Stimulated activated CD4-positive, alpha-beta T cell treated with anti-CD3 and anti-CD28 coated beads, Interleukin-12 subunit alpha, Interleukin-12 subunit beta, amount 100 ng/mL, for 4 hours (primary cell): Measurements from ENCODE around the gene CRMP1.
"Not testable (repeated sequence)": the region's sequence is repeated elsewhere in the genome, so short reads cannot be mapped to it uniquely, and the experiment has no call there.

ENCODE experiments used
- DNase-seq: peaks from one replicate; pipeline ENCODE4 v3.0.0-alpha.2; 2020

CRMP1 gene

DNA sequence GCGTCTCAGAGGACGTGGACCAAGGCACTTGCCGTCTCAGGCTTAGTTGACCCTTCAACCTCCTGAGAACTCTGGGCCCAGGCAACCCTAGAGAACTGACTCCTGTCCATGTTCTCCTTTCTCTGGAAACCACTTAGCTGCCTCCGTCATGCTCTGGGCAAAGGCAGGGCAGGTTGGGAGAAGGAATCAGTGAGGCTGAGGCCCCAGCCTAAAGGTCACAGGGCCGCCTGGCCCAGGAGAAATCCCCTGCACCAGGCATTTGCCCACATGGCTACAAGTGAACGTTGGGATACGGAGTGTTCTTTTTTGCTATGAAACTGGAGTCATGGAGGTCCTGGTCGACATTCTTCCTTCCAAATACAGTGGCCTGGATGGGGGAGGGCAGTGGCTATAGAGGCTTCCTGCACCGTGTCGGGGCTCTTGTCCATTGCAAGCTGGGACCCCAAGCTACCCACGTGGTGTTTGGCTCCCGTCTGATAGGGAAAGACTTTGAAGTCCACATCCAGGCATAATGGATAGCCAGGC lies 76.0 kb downstream of the CRMP1 start:
- no peak for DNase-seq

DNA sequence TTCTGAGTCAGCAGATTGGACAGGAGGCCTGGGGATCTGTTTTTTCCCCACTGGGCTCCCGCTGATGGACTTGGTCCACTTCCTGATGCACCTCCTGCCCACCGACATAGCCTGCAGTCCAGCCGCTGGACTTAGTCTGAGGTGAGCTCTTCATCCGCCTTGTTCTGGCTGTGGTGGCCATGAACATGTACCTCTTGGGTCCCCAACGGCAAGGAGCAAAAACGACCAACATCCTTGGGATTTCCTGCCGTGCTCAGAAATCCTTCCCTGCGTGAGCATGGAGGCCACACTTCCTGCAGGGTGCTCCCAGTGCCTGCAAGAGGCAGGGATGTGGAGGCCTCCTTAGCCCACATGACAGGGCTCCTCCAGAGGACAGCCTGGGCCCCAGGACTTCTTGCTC lies 76.8 kb downstream of the CRMP1 start:
- no peak for DNase-seq

- DNase-seq: no peak
Measured at GRCh38 chr4:5815641-5816040, 77.2 kb downstream of the CRMP1 start.

- DNase-seq: no peak
Measured at GRCh38 chr4:5814421-5814820, 78.5 kb downstream of the CRMP1 start.

- no peak for DNase-seq
Measured at GRCh38 chr4:5813882-5814255, 79.0 kb downstream of the CRMP1 start.

- no peak for DNase-seq
Measured at GRCh38 chr4:5812506-5813229, 80.2 kb downstream of the CRMP1 start.

GRCh38 chr4:5812057-5812456 lies 80.8 kb downstream of the CRMP1 start:
- not testable (repeated sequence) for DNase-seq

DNA sequence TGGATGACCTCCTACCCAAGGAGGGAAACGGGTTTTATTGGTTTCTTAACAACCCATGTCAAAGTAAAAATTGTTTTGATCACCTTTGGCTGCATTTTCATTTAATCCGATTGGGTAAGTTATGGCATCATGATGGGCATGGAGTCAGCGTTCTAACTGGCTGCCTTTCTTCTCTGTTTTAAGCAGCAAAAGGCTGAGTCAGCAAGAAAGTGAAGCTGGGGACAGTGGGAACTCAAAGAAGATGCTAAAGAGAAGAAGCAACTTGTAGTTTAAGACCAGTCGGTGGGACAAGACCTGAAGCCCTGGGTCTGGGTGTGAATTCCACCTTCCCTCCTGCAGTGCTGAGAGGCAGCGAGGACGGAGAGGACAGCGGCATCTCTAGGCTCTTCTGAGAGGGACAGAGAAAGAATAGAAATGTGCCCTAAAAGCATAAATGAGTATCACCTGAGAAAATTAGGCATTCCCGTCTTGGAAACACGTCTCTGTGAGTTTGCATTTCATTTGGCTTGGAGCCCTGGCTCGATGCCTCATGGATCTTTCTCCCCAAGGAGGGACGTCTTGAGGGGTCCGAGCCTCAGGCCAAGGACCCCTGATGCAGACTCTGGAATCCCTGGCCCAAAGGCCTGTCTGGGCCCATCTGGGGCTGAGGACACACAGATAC lies 82.0 kb downstream of the CRMP1 start:
- DNase-seq: no peak

GRCh38 chr4:5810151-5810550 lies 82.7 kb downstream of the CRMP1 start:
- no peak for DNase-seq

DNA sequence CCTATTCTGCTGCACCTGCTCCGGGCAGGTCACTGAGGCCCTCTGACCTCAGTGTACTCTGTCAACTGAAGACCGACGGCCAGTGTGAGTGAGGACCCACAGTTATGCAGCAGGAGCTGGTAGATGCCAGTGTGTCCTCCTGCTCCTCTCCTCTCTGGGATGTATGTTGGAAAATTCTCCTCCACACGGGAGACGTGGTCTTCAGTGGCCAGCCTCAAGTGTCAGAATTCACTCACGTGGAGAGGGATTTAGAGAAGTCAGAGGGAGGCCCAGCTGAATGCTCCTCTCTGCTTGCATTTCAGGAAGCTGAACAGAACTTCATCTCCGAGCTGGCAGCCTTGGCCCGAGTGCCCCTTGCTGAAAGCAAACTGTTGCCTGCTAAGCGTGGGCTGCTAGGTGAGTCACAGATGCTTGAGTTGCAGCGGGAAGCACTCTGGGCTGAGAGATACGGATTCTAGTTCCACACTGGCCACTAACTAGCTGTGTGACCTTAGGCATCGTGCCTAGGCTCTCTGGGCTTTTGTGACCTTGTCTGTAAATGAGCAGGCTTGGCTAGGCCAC lies 83.6 kb downstream of the CRMP1 start:
- DNase-seq: no peak

- DNase-seq: no peak
Measured at GRCh38 chr4:5808081-5808741, 84.7 kb downstream of the CRMP1 start.

- DNase-seq: no peak
Measured at GRCh38 chr4:5805270-5805669, 87.6 kb downstream of the CRMP1 start.

- no peak for DNase-seq
Measured at GRCh38 chr4:5804656-5805055, 88.2 kb downstream of the CRMP1 start.

DNA sequence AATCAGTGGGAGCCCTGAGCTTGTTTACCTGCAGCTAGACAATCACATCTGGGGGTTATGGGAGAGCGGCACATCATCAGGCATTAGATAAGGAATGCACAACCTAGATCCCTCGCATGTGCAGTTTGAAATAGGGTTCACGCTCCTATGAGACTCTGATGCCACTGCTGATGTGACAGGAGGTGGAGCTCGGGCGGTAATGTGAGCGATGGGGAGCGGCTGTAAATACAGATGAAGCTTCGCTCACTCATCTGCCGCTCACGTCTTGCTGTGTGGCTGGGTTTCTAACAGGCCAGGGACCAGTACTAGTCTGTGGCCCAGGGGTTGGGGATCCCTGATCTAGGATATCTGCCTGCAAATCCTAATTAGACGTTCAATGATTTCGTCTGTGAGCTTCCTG lies 90.3 kb downstream of the CRMP1 start:
- no peak for DNase-seq

DNA sequence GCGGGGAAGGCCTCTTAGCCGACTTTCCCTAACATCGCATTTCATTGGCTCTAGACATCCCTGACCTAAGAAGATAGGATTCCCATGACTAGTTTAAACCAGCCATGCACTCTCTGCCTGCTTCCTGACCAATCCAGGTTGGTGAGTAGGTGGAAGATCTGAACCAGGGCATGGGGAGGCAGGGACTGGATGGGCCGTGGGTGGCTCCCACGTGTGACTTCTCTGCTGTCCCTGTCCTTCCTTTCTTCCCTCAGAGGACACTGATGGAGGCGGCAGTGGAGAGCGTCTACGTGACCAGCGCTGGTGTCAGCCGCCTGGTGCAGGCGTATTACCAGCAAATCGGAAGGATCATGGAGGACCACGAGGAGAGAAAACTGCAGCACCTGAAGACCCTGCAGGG lies 91.2 kb downstream of the CRMP1 start:
- no peak for DNase-seq

GRCh38 chr4:5800496-5800895 lies 92.4 kb downstream of the CRMP1 start:
- no peak for DNase-seq

DNA sequence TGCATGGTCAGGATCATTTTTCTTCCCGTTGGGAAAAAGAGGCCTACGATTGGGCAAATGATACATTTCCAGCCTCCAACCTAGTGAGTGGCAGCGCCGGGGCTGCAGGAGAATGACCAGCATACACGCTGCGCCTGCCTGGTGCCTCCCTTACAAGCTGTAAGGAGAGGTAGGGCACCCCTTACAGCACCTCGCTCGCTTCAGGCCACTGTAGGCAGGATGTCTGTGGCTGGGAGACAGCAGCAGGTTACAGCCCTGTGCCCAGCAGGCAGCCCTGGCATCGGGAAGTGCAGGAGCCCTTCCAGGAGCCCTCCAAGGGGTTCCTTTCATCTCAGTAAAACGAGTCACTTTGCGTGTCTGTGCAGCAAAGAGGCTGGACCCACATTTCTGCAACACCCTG lies 93.5 kb downstream of the CRMP1 start:
- no peak for DNase-seq

DNA sequence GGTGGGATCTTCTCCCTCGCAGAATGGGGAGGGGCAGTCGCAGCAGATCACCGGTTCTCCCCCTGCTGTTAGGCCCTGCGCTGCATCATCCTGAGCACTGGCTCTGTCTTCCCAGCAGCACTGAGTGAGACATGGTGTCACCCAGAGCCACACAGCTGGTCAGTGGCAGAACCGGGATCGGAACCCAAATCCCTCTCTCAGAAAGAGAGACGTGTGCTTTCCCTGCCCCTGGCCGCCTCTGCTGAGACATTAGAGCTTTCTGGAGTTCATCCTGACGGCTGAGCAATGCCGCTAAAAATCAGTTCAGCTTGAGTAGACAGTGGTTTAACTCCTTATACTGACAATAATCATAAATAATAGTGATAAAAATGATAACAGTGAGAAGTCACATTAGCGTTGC lies 93.9 kb downstream of the CRMP1 start:
- DNase-seq: no peak

DNA sequence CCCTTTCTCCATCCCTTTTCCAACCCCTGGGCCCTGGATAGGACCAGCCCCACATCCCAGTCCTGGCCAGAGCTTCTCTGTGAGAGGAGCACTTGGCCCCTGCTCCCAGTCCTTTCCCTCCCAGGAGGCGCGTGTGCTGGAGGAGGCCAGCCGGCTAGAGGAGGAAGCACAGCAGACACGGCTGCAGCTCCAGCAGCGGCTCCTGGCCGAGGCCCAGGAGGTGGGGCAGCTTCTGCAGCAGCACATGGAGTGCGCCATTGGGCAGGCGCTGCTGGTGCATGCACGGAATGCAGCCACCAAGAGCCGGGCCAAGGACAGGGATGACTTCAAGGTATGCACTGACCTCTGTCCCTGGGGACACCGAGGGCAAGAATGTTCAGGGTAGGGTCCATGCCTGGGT lies 94.4 kb downstream of the CRMP1 start:
- no peak for DNase-seq

DNA sequence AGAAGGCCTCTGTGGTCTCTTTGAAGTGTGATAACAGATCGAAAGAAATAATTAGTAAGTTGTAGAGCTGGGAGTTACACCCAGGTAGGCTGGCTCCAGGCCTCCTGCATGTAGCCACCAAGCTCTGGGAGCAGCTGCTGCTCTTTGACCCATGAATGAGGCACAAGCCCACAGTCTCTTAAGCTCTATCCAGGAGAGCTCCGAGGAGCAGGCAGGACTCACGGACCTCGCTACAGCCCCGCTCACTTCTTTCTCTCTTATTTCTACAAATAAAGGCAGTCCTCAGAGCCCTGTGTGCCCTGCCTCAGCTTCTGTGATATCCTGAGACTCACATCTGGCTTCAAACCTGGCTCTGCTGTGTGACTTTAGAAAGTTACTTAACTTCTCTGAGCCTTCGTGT lies 95.0 kb downstream of the CRMP1 start:
- no peak for DNase-seq

- DNase-seq: no peak
Measured at GRCh38 chr4:5796976-5797375, 95.9 kb downstream of the CRMP1 start.

DNA sequence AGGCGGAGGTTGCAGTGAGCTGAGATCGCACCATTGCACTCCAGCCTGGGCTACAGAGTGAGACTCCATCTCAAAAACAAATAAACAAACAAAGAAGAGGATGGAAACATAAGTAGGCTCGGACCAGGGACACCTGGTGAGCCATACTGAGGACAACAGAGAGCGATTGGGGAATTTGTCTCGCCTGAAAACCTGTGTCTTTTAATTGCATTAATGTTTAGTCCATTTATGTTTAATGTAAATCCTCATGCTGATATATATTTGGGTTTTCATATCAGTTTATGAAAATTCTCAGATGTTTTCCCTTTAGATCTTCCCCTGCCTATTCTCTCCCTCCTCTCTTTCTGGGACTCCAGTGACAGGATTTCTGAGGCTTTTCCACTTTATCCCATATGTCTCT lies 97.3 kb downstream of the CRMP1 start:
- no peak for DNase-seq

DNA sequence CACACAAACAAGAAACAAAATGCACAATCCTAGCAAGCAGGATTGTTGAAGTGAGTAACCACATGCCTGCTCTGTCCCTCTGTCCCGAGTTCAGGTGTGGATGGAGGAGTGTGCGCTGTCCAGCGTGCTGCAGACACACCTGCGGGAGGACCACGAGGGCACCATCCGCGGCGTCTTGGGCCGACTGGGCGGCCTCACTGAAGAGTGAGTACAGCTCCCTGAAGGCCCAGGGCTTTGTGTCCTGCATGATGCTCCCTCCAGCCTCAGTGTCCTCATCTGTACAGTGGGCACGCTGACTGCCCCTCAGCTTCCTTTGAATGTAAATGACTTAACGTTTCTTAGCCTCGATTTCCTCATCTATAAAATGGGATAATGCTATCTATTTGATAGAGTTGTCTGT lies 99.4 kb downstream of the CRMP1 start:
- no peak for DNase-seq

DNA sequence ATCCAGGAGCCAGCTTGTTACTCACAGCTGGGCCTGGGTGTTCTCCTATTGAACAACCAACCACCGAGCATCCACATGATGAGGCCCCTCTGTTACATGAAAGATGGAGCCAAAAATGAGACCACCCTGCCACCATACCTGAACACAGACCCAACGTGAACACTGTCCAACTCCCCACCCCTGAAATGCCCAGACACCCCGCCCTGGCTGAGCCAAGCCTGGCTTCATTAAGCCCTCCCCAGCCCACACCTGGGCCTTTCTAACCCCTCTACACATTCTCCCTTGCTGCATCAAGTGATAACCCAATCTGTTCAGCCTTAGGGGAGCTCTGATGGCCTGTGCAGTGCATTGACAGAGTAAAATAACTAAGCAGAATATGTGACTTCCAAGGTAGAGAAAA lies 101.2 kb downstream of the CRMP1 start:
- DNase-seq: no peak
